HepG2 (cell line): ENCODE data around the gene TCF20. TPM values are rescaled to one million over a fixed set of nuclear protein-coding genes. Genes with fewer than 3 reads are reported as not detected.

ENCODE experiments used
- CENPBD1 ChIP-seq: sonication (generic); formaldehyde crosslinking; IDR thresholded peaks from 2 replicates; pipeline ENCODE4 v1.8.0; 2022; ENCODE audit warnings: missing genetic modification reagents, low read depth, mild to moderate bottlenecking, borderline replicate concordance
- DNMT1 ChIP-seq: sonication (generic); formaldehyde crosslinking; IDR thresholded peaks from 2 replicates; pipeline ENCODE4 v1.5.1; 2020; ENCODE audit warnings: mild to moderate bottlenecking, missing genetic modification reagents
- GPN1 ChIP-seq: sonication (generic); formaldehyde crosslinking; IDR thresholded peaks from 2 replicates; pipeline ENCODE4 v1.5.1; 2020; ENCODE audit warnings: missing genetic modification reagents, borderline replicate concordance
- GTF3A ChIP-seq: sonication (generic); formaldehyde crosslinking; conservative IDR thresholded peaks from 2 replicates; pipeline ENCODE4 v1.4.0; 2020; ENCODE audit warnings: mild to moderate bottlenecking, missing genetic modification reagents
- NCOA1 ChIP-seq: sonication (generic); formaldehyde crosslinking; IDR thresholded peaks from 2 replicates; pipeline ENCODE4 v1.9.0; 2021; ENCODE audit warnings: missing genetic modification reagents
- NFIC ChIP-seq: IDR thresholded peaks from 2 replicates; pipeline ENCODE4 v1.6.1; 2012; ENCODE audit warnings: mild to moderate bottlenecking, low read length, inconsistent platforms
- NR0B2 ChIP-seq: sonication (generic); formaldehyde crosslinking; IDR thresholded peaks from 2 replicates; pipeline ENCODE4 v1.4.0; 2020; ENCODE audit warnings: mild to moderate bottlenecking, missing genetic modification reagents
- REST ChIP-seq, 2 experiments: IDR thresholded peaks; 2 replicates each; pipeline ENCODE4 v1.6.1; 2011 to 2012; ENCODE audit warnings: low read length in 2 of 2, borderline replicate concordance in 1 of 2, low read depth in 1 of 2, mild to moderate bottlenecking in 1 of 2, moderate library complexity in 1 of 2
- RXRB ChIP-seq: IDR thresholded peaks from 2 replicates; pipeline ENCODE4 v1.6.1; 2016; ENCODE audit warnings: borderline replicate concordance, missing genetic modification reagents, missing compliant biosample characterization
- SALL2 ChIP-seq: sonication (generic); formaldehyde crosslinking; IDR thresholded peaks from 2 replicates; pipeline ENCODE4 v1.8.1; 2023; ENCODE audit warnings: mild to moderate bottlenecking, missing genetic modification reagents, inconsistent platforms
- SKIL ChIP-seq: sonication (generic); formaldehyde crosslinking; IDR thresholded peaks from 2 replicates; pipeline ENCODE4 v1.8.0; 2022; ENCODE audit warnings: missing genetic modification reagents, mild to moderate bottlenecking, moderate library complexity, borderline replicate concordance
- TBX2 ChIP-seq: sonication (generic); formaldehyde crosslinking; IDR thresholded peaks from 2 replicates; pipeline ENCODE4 v1.5.0; 2020; ENCODE audit warnings: missing genetic modification reagents, mild to moderate bottlenecking, borderline replicate concordance
- TOPORS ChIP-seq: sonication (generic); formaldehyde crosslinking; IDR thresholded peaks from 2 replicates; pipeline ENCODE4 v1.8.0; 2023; ENCODE audit warnings: mild to moderate bottlenecking, missing genetic modification reagents
- WIZ ChIP-seq: sonication (generic); formaldehyde crosslinking; IDR thresholded peaks from 2 replicates; pipeline ENCODE4 v1.5.1; 2020; ENCODE audit warnings: mild to moderate bottlenecking, missing genetic modification reagents
- ZNF282 ChIP-seq: fragments of 450-650 bp; IDR thresholded peaks from 2 replicates; pipeline ENCODE4 v1.6.1; 2018; ENCODE audit not compliant: partially characterized antibody
- ZNF296 ChIP-seq: sonication (generic); formaldehyde crosslinking; conservative IDR thresholded peaks from 2 replicates; pipeline ENCODE4 v1.5.0; 2020; ENCODE audit warnings: mild to moderate bottlenecking, missing genetic modification reagents
- ZNF367 ChIP-seq: sonication (generic); formaldehyde crosslinking; IDR thresholded peaks from 2 replicates; pipeline ENCODE4 v1.4.0; 2020; ENCODE audit warnings: missing genetic modification reagents, borderline replicate concordance
- ZNF451 ChIP-seq: sonication (generic); formaldehyde crosslinking; IDR thresholded peaks from 2 replicates; pipeline ENCODE4 v1.5.0; 2020; ENCODE audit warnings: mild to moderate bottlenecking, missing genetic modification reagents
- ZNF597 ChIP-seq: sonication (generic); formaldehyde crosslinking; IDR thresholded peaks from 2 replicates; pipeline ENCODE4 v1.5.0; 2020; ENCODE audit warnings: missing genetic modification reagents
- ZNF670 ChIP-seq: sonication (generic); formaldehyde crosslinking; IDR thresholded peaks from 2 replicates; pipeline ENCODE4 v1.8.0; 2022; ENCODE audit warnings: mild to moderate bottlenecking, missing genetic modification reagents, borderline replicate concordance
- ZNF691 ChIP-seq: sonication (generic); formaldehyde crosslinking; IDR thresholded peaks from 2 replicates; pipeline ENCODE4 v1.4.0; 2020; ENCODE audit warnings: missing genetic modification reagents, low read depth, mild to moderate bottlenecking, borderline replicate concordance
- polyA plus RNA-seq, 8 experiments: library from polyadenylated mRNA; depleted of rRNA in 3 of 8; stranded (reverse) in 7 of 8; unstranded in 1 of 8; fragments of >200 nt; fragmentation: Illumina TruSeq in 4 of 8; extraction: Trizol in 4 of 8; gene quantifications; 2 replicates each; pipeline versions ENCODE4 v1.2.1 to v1.2.3, GENCODE V29; 2011 to 2016; ENCODE audit warnings: low read depth in 4 of 8, missing spikeins in 1 of 8, mixed read lengths in 1 of 8; ENCODE audit not compliant: insufficient read depth in 1 of 8
- total RNA-seq, 5 experiments: library from RNA; depleted of rRNA; stranded (reverse); fragments of >200 nt; fragmentation: Illumina TruSeq; extraction: Trizol; gene quantifications; 2 replicates each; pipeline ENCODE4 v1.2.3, GENCODE V29; 2016; ENCODE audit warnings: low read depth in 1 of 5

Gene TCF20
- total and polyA plus RNA-seq, 2 of the 13 experiments (the other 11 are each of a cell fraction or from before 2014, with no cell fraction given), result 12.8 to 23.7 TPM

GRCh38 chr22:42282252-42282942, 11.9 kb upstream of the TCF20 start (continued):
- TF ChIP-seq ZNF597 (CRISPR knock-in tag) (no peak), DNMT1 (CRISPR knock-in tag) (no peak), NFIC (no peak), ZNF296 (CRISPR knock-in tag) (0 out of 2 replicates have a peak, but pooled peaks have one; percentile 40), REST (IDR thresholded peaks at IDR 0.05; ENCODE audit: borderline replicate concordance in 1 of 2, low read depth in 1 of 2, low read length in 2 of 2) (0 out of 4 replicates have a peak, but pooled peaks of 1 of the 2 experiments have one; percentile 31), GTF3A (no peak), TBX2 (CRISPR knock-in tag) (peak; percentile 33; the same call in 1 of the 2 replicates), SALL2 (no peak), ZNF691 (CRISPR knock-in tag) (no peak), ZNF282 (no peak), NR0B2 (no peak; the same call in 1 of the 2 replicates), GPN1 (CRISPR knock-in tag) (no peak), SKIL (no peak), TOPORS (CRISPR knock-in tag) (no peak), ZNF670 (no peak), WIZ (no peak), NCOA1 (no peak), ZNF367 (CRISPR knock-in tag) (no peak), RXRB (peak; percentile 20; the same call in 1 of the 2 replicates), ZNF451 (CRISPR knock-in tag) (no peak), CENPBD1 (CRISPR knock-in tag) (no peak)
